ENCODE data around the gene TRIM3. TPM values are rescaled to one million over a fixed set of nuclear protein-coding genes. Genes with fewer than 3 reads are reported as not detected.
A peak's percentile ranks its signal among the peaks of the same experiment; 100 is the strongest.

TRIM3 gene
- total and polyA plus RNA-seq, 12 donors: 6.3 to 14.6 (median 9.4) TPM

DNA sequence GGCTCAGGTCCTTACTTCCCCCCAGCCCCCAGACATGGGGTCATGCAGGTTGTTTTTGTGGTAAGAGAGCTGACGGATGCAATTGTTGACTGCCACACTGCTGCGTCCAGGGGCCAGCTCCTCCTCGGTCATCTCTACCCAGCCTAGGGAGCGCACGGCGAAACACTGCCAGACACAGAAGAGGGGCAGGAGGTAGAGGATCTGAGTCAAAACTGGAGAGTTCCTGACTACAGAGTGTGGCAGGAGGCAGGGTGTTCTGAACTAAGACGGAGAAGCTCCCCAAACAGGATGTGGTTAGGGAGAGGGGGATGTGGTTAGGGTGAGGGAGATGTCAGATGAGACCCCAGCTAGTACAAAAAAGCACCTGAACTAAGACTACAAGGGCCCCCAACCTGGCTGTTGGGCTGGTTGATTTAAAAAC, 71.2 kb downstream of the TRIM3 start:
- Histone ChIP-seq H3K9me3 (no peaks in the 10 kb centered on the region), H3K36me3 (peaks cover 0 to 74% (median 7%) of the 10 kb centered on the region in 9 donors), H3K27me3 (no peaks in the 10 kb centered on the region), H3K27ac (peak overlapping the region in 1 of 10 donors; percentile 78), H3K4me1 (peaks cover 0 to 16% (median 4%) of the 10 kb centered on the region in 9 donors), H3K4me3 (no peak overlapping the region)
- ATAC-seq (peak in 1 of 8 donors; percentile 7), DNase-seq (no peak)
- whole genome bisulfite sequencing, 2 donors: 87 to 91% methylated on average over 7 of the region's 7 CpGs
- TF ChIP-seq, protein P1, sequence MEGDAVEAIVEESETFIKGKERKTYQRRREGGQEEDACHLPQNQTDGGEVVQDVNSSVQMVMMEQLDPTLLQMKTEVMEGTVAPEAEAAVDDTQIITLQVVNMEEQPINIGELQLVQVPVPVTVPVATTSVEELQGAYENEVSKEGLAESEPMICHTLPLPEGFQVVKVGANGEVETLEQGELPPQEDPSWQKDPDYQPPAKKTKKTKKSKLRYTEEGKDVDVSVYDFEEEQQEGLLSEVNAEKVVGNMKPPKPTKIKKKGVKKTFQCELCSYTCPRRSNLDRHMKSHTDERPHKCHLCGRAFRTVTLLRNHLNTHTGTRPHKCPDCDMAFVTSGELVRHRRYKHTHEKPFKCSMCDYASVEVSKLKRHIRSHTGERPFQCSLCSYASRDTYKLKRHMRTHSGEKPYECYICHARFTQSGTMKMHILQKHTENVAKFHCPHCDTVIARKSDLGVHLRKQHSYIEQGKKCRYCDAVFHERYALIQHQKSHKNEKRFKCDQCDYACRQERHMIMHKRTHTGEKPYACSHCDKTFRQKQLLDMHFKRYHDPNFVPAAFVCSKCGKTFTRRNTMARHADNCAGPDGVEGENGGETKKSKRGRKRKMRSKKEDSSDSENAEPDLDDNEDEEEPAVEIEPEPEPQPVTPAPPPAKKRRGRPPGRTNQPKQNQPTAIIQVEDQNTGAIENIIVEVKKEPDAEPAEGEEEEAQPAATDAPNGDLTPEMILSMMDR (IDR thresholded peaks at IDR 0.05): no peak
- intact Hi-C loops (cut with DNase I): no loop called here

DNA sequence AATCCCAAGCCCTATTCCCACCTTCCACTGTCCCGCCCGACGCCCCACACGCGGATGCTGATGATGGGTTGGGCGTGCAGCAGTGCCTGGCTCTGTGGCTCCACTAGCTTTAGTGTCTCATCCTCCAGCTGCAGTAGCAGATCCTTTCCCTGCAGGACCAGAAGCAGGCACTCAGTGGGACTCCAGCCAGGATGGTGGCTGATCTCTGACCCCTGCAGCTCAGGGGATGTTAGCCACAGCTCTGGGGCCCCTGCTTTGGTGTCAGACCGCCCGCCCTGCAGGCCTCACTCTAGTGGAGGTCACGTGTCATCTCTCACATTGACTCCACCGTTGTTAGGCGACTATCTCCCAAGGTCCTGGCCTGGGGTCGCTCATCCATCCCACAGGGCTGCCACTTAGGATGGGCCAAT, 71.7 kb downstream of the TRIM3 start:
- Histone ChIP-seq H3K36me3 (peaks cover 0 to 79% (median 6%) of the 10 kb centered on the region in 9 donors), H3K4me1 (peaks cover 0 to 20% (median 9%) of the 10 kb centered on the region in 9 donors), H3K27me3 (no peaks in the 10 kb centered on the region), H3K4me3 (no peak overlapping the region), H3K27ac (peak overlapping the region in 1 of 10 donors; percentile 78), H3K9me3 (no peaks in the 10 kb centered on the region)
- TF ChIP-seq, protein P1 (IDR thresholded peaks at IDR 0.05): no peak
- 82 to 86% methylated on average over 12 of the region's 12 CpGs for WGBS, 2 donors
- intact Hi-C loops (cut with DNase I): no loop called here
- peak in 1 of 8 donors; percentile 7 for ATAC-seq
- no peak for DNase-seq

DNA sequence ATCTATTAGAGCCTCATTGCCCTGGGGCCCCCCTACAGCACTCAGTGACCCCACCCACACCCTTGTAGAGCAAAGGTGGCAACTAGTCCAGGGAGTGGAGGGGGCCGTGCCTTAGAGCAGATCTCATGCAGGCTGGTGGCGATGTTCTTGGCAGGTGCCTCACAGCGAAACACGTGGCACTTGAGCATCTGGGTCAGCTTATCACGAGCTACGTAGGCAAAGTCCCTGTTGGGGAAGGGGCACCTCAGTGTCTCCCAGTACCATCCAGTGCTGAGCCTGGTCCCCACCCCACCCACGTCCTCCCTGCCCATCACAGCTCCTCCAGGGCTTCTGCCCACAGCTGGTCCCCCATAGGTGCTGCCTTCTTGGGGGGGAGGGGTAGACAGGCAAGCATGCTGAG, 72.3 kb downstream of the TRIM3 start:
- Histone ChIP-seq H3K36me3 (peaks cover 0 to 80% (median 3%) of the 10 kb centered on the region in 9 donors), H3K9me3 (no peaks in the 10 kb centered on the region), H3K27ac (peak overlapping the region in 1 of 10 donors; percentile 78), H3K4me3 (no peak overlapping the region), H3K27me3 (no peaks in the 10 kb centered on the region), H3K4me1 (peaks cover 0 to 20% (median 10%) of the 10 kb centered on the region in 9 donors)
- intact Hi-C loops (cut with DNase I): no loop called here
- no peak for DNase-seq
- peak in 4 of 8 donors; percentile 24 to 42 (median 26) for ATAC-seq
- TF ChIP-seq, protein P1 (IDR thresholded peaks at IDR 0.05): no peak
- 63 to 83% methylated on average over 7 of the region's 7 CpGs for WGBS, 2 donors

DNA sequence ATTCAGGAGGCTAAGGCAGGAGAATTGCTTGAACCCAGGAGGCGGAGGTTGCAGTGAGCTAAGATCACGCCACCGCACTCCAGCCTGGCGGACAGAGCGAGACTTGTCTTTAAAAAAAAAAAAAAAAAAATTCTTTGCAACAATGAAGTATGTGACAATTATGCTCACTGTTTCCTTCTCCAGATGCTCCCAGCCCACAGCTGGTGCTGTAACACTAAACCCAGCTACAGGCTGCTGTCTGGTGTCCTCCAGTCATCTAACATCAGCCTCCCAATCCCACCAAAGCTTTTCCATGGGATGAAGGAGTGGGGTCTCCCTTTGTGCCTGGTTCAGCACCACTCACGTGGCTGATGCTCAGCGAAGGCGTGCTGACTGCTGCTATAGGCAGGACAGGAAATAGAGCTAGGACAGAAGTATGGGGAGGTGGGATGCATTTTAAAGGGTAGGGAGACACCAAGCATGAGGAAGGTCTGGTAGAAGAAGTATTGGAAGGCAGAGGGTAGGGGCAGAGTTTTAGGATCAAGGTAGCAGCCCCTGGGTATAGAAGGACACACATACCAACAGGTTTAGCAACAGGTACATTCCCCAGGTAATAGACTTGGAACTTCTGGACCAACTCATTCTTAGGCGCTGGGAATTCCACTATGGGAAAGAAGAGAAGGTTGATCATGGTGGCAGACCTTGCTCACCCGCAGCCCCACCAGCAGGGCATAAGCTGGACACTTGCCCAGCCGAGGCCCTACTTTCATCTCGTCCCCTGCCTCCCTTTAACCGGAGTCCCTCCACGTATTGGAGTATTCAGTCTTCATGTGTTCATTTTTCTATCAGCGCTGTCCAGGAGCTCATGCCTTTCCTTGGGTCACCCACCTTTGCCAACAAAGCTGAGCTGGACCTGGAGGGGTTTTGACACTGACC, 73.1 kb downstream of the TRIM3 start:
- TF ChIP-seq, protein P1 (IDR thresholded peaks at IDR 0.05): no peak
- peaks cover 0 to 79% (median 3%) of the 10 kb centered on the region in 9 donors for H3K36me3 ChIP-seq
- no peaks in the 10 kb centered on the region for H3K9me3 ChIP-seq
- no peak overlapping the region for H3K27ac ChIP-seq
- no peak overlapping the region for H3K4me3 ChIP-seq
- 96% methylated on average over 15 of the region's 15 CpGs for WGBS, 2 donors
- peaks cover 0 to 20% (median 10%) of the 10 kb centered on the region in 9 donors for H3K4me1 ChIP-seq
- H3K27me3 ChIP-seq: no peaks in the 10 kb centered on the region
- DNase-seq (no peak), ATAC-seq (no peak)
- intact Hi-C loops (cut with DNase I): no loop called here

Other genes starting within 250 kb of the TRIM3 start
- gene FHIP1B, start 239.3 kb downstream of the TRIM3 start, total RNA-seq: 10 to 100 TPM; 13.4 to 17.3 (median 14.3) TPM
- gene FHIP1B, start 239.3 kb downstream of the TRIM3 start, polyA plus RNA-seq: 10 to 100 TPM; 20.2 to 23.3 TPM
- under 1 TPM in 1 of 10 donors, not detected in 9; 0.13 TPM for gene CNGA4, start 234.9 kb downstream of the TRIM3 start, total RNA-seq
- gene CNGA4, start 234.9 kb downstream of the TRIM3 start, polyA plus RNA-seq: under 1 TPM in 1 of 2 donors, not detected in 1; 0.01 TPM
- gene CCKBR, start 214.1 kb downstream of the TRIM3 start, total RNA-seq: not detected
- under 1 TPM in 1 of 2 donors, not detected in 1; 0.15 TPM for gene CCKBR, start 214.1 kb downstream of the TRIM3 start, polyA plus RNA-seq
- gene CAVIN3, start 153.4 kb downstream of the TRIM3 start, total RNA-seq: 100 to 1,000 TPM in 1 of 10 donors, 10 to 100 TPM in 9; 39.3 to 117 (median 46.0) TPM
- 100 to 1,000 TPM; 150 to 186 TPM for gene CAVIN3, start 153.4 kb downstream of the TRIM3 start, polyA plus RNA-seq
- gene SMPD1, start 83.5 kb downstream of the TRIM3 start, total RNA-seq: 10 to 100 TPM; 57.4 to 88.1 (median 67.6) TPM
- gene SMPD1, start 83.5 kb downstream of the TRIM3 start, polyA plus RNA-seq: 10 to 100 TPM; 53.8 to 62.1 TPM
- gene APBB1, start 54.8 kb downstream of the TRIM3 start, total RNA-seq: 10 to 100 TPM; 54.3 to 93.3 (median 65.2) TPM
- 10 to 100 TPM; 86.1 to 90.6 TPM for gene APBB1, start 54.8 kb downstream of the TRIM3 start, polyA plus RNA-seq
- gene HPX, start 33.0 kb downstream of the TRIM3 start, total RNA-seq: under 1 TPM in 5 of 10 donors, not detected in 5; 0.33 to 0.55 (median 0.40) TPM
- gene HPX, start 33.0 kb downstream of the TRIM3 start, polyA plus RNA-seq: under 1 TPM; 0.22 to 0.73 TPM
- 10 to 100 TPM; 12.4 to 23.0 (median 14.8) TPM for gene ARFIP2, start 7.4 kb upstream of the TRIM3 start, total RNA-seq
- gene ARFIP2, start 7.4 kb upstream of the TRIM3 start, polyA plus RNA-seq: 10 to 100 TPM; 16.2 to 36.8 TPM
- gene TIMM10B, start 7.6 kb upstream of the TRIM3 start, total RNA-seq: 10 to 100 TPM; 13.8 to 21.6 (median 17.5) TPM
- gene TIMM10B, start 7.6 kb upstream of the TRIM3 start, polyA plus RNA-seq: 10 to 100 TPM; 10.0 to 16.3 TPM
- 1 to 10 TPM; 3.4 to 7.8 (median 6.5) TPM for gene DNHD1, start 23.3 kb upstream of the TRIM3 start, total RNA-seq
- gene DNHD1, start 23.3 kb upstream of the TRIM3 start, polyA plus RNA-seq: 10 to 100 TPM in 1 of 2 donors, 1 to 10 TPM in 1; 1.7 to 13.8 TPM
- 10 to 100 TPM; 12.1 to 23.3 (median 20.5) TPM for gene RRP8, start 129.7 kb upstream of the TRIM3 start, total RNA-seq
- 10 to 100 TPM; 16.1 to 23.0 TPM for gene RRP8, start 129.7 kb upstream of the TRIM3 start, polyA plus RNA-seq
- gene ILK, start 129.8 kb upstream of the TRIM3 start, total RNA-seq: 100 to 1,000 TPM; 150 to 247 (median 204) TPM
- gene ILK, start 129.8 kb upstream of the TRIM3 start, polyA plus RNA-seq: 100 to 1,000 TPM; 213 to 244 TPM
- gene TAF10, start 138.3 kb upstream of the TRIM3 start, total RNA-seq: 100 to 1,000 TPM in 1 of 10 donors, 10 to 100 TPM in 9; 78.0 to 101 (median 89.7) TPM
- 100 to 1,000 TPM in 1 of 2 donors, 10 to 100 TPM in 1; 93.3 to 254 TPM for gene TAF10, start 138.3 kb upstream of the TRIM3 start, polyA plus RNA-seq
- gene TPP1, start 145.5 kb upstream of the TRIM3 start, total RNA-seq: 100 to 1,000 TPM in 2 of 10 donors, 10 to 100 TPM in 8; 56.3 to 132 (median 72.6) TPM
- gene TPP1, start 145.5 kb upstream of the TRIM3 start, polyA plus RNA-seq: 10 to 100 TPM; 31.9 to 34.6 TPM
- 10 to 100 TPM in 3 of 10 donors, 1 to 10 TPM in 7; 7.1 to 12.4 (median 8.7) TPM for gene DCHS1, start 181.9 kb upstream of the TRIM3 start, total RNA-seq
- gene DCHS1, start 181.9 kb upstream of the TRIM3 start, polyA plus RNA-seq: 1 to 10 TPM; 4.1 to 6.7 TPM
- 10 to 100 TPM; 36.7 to 61.4 (median 45.5) TPM for gene MRPL17, start 209.4 kb upstream of the TRIM3 start, total RNA-seq
- 10 to 100 TPM; 55.2 to 69.1 TPM for gene MRPL17, start 209.4 kb upstream of the TRIM3 start, polyA plus RNA-seq